ENCODE results near the gene IQCM. TPM values are rescaled to one million over a fixed set of nuclear protein-coding genes. Genes with fewer than 3 reads are reported as not detected.

Gene IQCM
- total RNA-seq, 1 experiment from 2014 or later, result 0.11 TPM

- Mint-ChIP-seq H3K9me3 (peaks cover 27% of the 10 kb centered on the region), H3K4me3 (no peak overlapping the region), H3K36me3 (no peaks in the 10 kb centered on the region), H3K27me3 (ENCODE audit: low read depth) (no peaks in the 10 kb centered on the region), H3K27ac (no peak overlapping the region), H3K4me1 (no peaks in the 10 kb centered on the region)
- ChIA-PET POLR2A (no interaction called here), CTCF (no interaction called here)
- ATAC-seq (no peak), DNase-seq (ENCODE audit: low spot score) (no peak)
- no peak for TF ChIP-seq SMAD3 (CRISPR knock-in tag; IDR thresholded peaks at IDR 0.05; ENCODE audit: borderline replicate concordance)
- no peak for TF ChIP-seq EMX1 (CRISPR knock-in tag; IDR thresholded peaks at IDR 0.05)
- no peak for TF ChIP-seq ATF3 (CRISPR knock-in tag; conservative IDR thresholded peaks at IDR 0.05)
- no peak for TF ChIP-seq KAT7 (CRISPR knock-in tag; IDR thresholded peaks at IDR 0.05; ENCODE audit: borderline replicate concordance)
- no peak for TF ChIP-seq ZNF423 (CRISPR knock-in tag; IDR thresholded peaks at IDR 0.05)
- TF ChIP-seq TEAD4 (CRISPR knock-in tag; IDR thresholded peaks at IDR 0.05), result no peak
These were observed 315.9 kb downstream of the IQCM start for GRCh38 chr4:149499726-149500125.

- DNase-seq (ENCODE audit: low spot score) (no peak), ATAC-seq (no peak)
- Mint-ChIP-seq H3K36me3 (no peaks in the 10 kb centered on the region), H3K27ac (no peak overlapping the region), H3K27me3 (ENCODE audit: low read depth) (no peaks in the 10 kb centered on the region), H3K4me3 (no peak overlapping the region), H3K9me3 (peaks cover 27% of the 10 kb centered on the region), H3K4me1 (peaks cover 5% of the 10 kb centered on the region)
- TF ChIP-seq FOXJ3 (CRISPR knock-in tag; IDR thresholded peaks at IDR 0.05; ENCODE audit: borderline replicate concordance) (no peak), JUN (CRISPR knock-in tag; IDR thresholded peaks at IDR 0.05) (no peak), ZNF138 (CRISPR knock-in tag; conservative IDR thresholded peaks at IDR 0.05) (no peak), GABPB1 (CRISPR knock-in tag; IDR thresholded peaks at IDR 0.05) (no peak), ZNF423 (CRISPR knock-in tag; IDR thresholded peaks at IDR 0.05) (no peak), NR2C2 (CRISPR knock-in tag; IDR thresholded peaks at IDR 0.05) (no peak), AFF4 (CRISPR knock-in tag; IDR thresholded peaks at IDR 0.05; ENCODE audit: borderline replicate concordance) (no peak), SMAD3 (CRISPR knock-in tag; IDR thresholded peaks at IDR 0.05; ENCODE audit: borderline replicate concordance) (no peak), IRF2 (CRISPR knock-in tag; IDR thresholded peaks at IDR 0.05; ENCODE audit: borderline replicate concordance, low read depth) (no peak), ZBTB21 (CRISPR knock-in tag; IDR thresholded peaks at IDR 0.05; ENCODE audit: borderline replicate concordance) (no peak), MXD4 (CRISPR knock-in tag; IDR thresholded peaks at IDR 0.05; ENCODE audit: borderline replicate concordance) (no peak), EMX1 (CRISPR knock-in tag; IDR thresholded peaks at IDR 0.05) (no peak), ZNF232 (CRISPR knock-in tag; IDR thresholded peaks at IDR 0.05) (no peak), ZNF317 (CRISPR knock-in tag; IDR thresholded peaks at IDR 0.05; ENCODE audit: borderline replicate concordance, low read depth) (no peak), NFE2L1 (CRISPR knock-in tag; IDR thresholded peaks at IDR 0.05) (no peak), NFATC4 (CRISPR knock-in tag; IDR thresholded peaks at IDR 0.05) (no peak), ZNF416 (CRISPR knock-in tag; IDR thresholded peaks at IDR 0.05) (no peak), PRDM15 (CRISPR knock-in tag; IDR thresholded peaks at IDR 0.05) (no peak)
- POLR2A ChIA-PET, result no interaction called here
- CTCF ChIA-PET, result no interaction called here
These were observed 317.4 kb downstream of the IQCM start for GRCh38 chr4:149498246-149498645.
